HEK293 (cell line): Measurements from ENCODE around the gene SLC43A3.

Source experiments
- HOXA7 ChIP-seq: sonication (generic); formaldehyde crosslinking; IDR thresholded peaks from 2 replicates; pipeline ENCODE4 v1.8.1; 2022; ENCODE audit warnings: missing genetic modification reagents, borderline replicate concordance
- ZBTB21 ChIP-seq: fragments of 450-650 bp; formaldehyde crosslinking; IDR thresholded peaks from 2 replicates; pipeline ENCODE4 v1.5.1; 2017; ENCODE audit warnings: missing biosample characterization, missing genetic modification characterization
- ZNF423 ChIP-seq: fragments of 450-650 bp; formaldehyde crosslinking; IDR thresholded peaks from 2 replicates; pipeline ENCODE4 v1.5.1; 2016; ENCODE audit warnings: missing biosample characterization, missing genetic modification characterization
- ZNF530 ChIP-seq: fragments of 450-650 bp; formaldehyde crosslinking; IDR thresholded peaks from 2 replicates; pipeline ENCODE4 v1.5.1; 2016; ENCODE audit warnings: low read depth, missing biosample characterization, missing genetic modification characterization
- TF ChIP-seq, protein P1 (sequence below): fragments of 450-650 bp; formaldehyde crosslinking; IDR thresholded peaks from 2 replicates; pipeline ENCODE4 v1.5.1; 2016; ENCODE audit warnings: missing biosample characterization, missing genetic modification characterization

DNA sequence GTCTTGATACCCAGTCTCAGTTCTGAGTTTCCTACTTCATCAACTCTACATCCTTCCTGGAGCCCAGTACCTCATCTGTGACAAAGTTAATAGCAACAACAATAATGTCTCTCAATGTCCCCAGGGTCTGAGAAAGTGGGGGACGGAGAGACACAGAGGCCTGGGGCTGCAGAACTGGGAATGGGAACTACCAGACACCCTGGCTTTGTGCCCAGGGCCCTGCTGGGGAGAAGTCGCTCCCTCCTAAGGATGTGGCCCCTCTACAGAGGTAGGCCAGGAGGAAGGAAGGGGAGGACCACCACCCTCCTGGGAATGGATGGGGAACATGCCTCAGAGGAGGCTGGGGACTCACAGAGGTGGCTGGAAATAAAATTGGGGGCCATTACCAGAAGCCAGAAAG, 51.4 kb downstream of the SLC43A3 start:
- TF ChIP-seq ZBTB21 (tag by site-specific recombination) (no peak), HOXA7 (CRISPR knock-in tag) (no peak), ZNF530 (tag by site-specific recombination) (no peak), ZNF423 (no peak)
- TF ChIP-seq, protein P1, sequence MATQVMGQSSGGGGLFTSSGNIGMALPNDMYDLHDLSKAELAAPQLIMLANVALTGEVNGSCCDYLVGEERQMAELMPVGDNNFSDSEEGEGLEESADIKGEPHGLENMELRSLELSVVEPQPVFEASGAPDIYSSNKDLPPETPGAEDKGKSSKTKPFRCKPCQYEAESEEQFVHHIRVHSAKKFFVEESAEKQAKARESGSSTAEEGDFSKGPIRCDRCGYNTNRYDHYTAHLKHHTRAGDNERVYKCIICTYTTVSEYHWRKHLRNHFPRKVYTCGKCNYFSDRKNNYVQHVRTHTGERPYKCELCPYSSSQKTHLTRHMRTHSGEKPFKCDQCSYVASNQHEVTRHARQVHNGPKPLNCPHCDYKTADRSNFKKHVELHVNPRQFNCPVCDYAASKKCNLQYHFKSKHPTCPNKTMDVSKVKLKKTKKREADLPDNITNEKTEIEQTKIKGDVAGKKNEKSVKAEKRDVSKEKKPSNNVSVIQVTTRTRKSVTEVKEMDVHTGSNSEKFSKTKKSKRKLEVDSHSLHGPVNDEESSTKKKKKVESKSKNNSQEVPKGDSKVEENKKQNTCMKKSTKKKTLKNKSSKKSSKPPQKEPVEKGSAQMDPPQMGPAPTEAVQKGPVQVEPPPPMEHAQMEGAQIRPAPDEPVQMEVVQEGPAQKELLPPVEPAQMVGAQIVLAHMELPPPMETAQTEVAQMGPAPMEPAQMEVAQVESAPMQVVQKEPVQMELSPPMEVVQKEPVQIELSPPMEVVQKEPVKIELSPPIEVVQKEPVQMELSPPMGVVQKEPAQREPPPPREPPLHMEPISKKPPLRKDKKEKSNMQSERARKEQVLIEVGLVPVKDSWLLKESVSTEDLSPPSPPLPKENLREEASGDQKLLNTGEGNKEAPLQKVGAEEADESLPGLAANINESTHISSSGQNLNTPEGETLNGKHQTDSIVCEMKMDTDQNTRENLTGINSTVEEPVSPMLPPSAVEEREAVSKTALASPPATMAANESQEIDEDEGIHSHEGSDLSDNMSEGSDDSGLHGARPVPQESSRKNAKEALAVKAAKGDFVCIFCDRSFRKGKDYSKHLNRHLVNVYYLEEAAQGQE: no peak
